Smooth muscle cell (in vitro differentiated cells): ENCODE data around the gene PHF23. TPM values are rescaled to one million over a fixed set of nuclear protein-coding genes. Genes with fewer than 3 reads are reported as not detected.

Source experiments
- DNase-seq: peaks from one replicate; lab custom pipeline; 2025; ENCODE audit not compliant: unreplicated experiment; lab: John Stamatoyannopoulos, UW
- H2AFZ ChIP-seq: fragments of 200-600 bp; sonication (generic); 2 replicates; pipeline ENCODE4 v1.6.0; 2016; ENCODE audit warnings: antibody characterized with exemption, low read depth, mild to moderate bottlenecking
- H3F3A ChIP-seq: fragments of 200-600 bp; sonication (generic); 2 replicates; pipeline ENCODE4 v1.6.0; 2017; ENCODE audit warnings: antibody characterized with exemption, low read depth
- H3K27ac ChIP-seq: fragments of 200-600 bp; sonication (generic); 2 replicates; pipeline ENCODE4 v1.5.1; 2016; ENCODE audit warnings: low read depth, mild to moderate bottlenecking
- H3K27me3 ChIP-seq: fragments of 200-600 bp; sonication (generic); 2 replicates; pipeline ENCODE4 v1.6.1; 2016; ENCODE audit warnings: low read depth, mild to moderate bottlenecking
- H3K36me3 ChIP-seq: fragments of 200-600 bp; sonication (generic); 2 replicates; pipeline ENCODE4 v1.5.1; 2016; ENCODE audit warnings: low read depth
- H3K4me1 ChIP-seq: fragments of 200-600 bp; sonication (generic); 2 replicates; pipeline ENCODE4 v1.5.1; 2016; ENCODE audit warnings: low read depth
- H3K4me2 ChIP-seq: fragments of 200-600 bp; sonication (generic); 2 replicates; pipeline ENCODE4 v1.6.0; 2016; ENCODE audit warnings: mild to moderate bottlenecking
- H3K4me3 ChIP-seq: fragments of 200-600 bp; sonication (generic); 2 replicates; pipeline ENCODE4 v1.5.1; 2016; ENCODE audit warnings: mild to moderate bottlenecking
- H3K79me2 ChIP-seq: fragments of 200-600 bp; sonication (generic); 2 replicates; pipeline ENCODE4 v1.6.0; 2016; ENCODE audit warnings: low read depth, mild to moderate bottlenecking
- H3K9ac ChIP-seq: fragments of 200-600 bp; sonication (generic); 2 replicates; pipeline ENCODE4 v1.6.0; 2016; ENCODE audit warnings: low read depth
- H3K9me3 ChIP-seq: fragments of 200-600 bp; sonication (generic); replicated peaks from 2 replicates; pipeline ENCODE4 v1.5.1; 2016; ENCODE audit warnings: low read depth
- H4K20me1 ChIP-seq: fragments of 200-600 bp; sonication (generic); 2 replicates; pipeline ENCODE4 v1.6.0; 2016; ENCODE audit warnings: low read depth
- CTCF ChIP-seq: fragments of 200-600 bp; sonication (generic); IDR thresholded peaks from 2 replicates; pipeline ENCODE4 v1.5.1; 2017; ENCODE audit warnings: borderline replicate concordance, mild to moderate bottlenecking, antibody characterized with exemption; ENCODE audit not compliant: insufficient read depth, poor library complexity, severe bottlenecking
- WGBS: methylation state at CpG from one replicate; pipeline ENCODE4 v1.1.7; 2016; ENCODE audit warnings: low lambda C conversion rate; 5-methylcytosine and 5-hydroxymethylcytosine counted together
- polyA plus RNA-seq: library from polyadenylated mRNA; unstranded; fragments of >200 nt; fragmentation: Nextera tagmentation; extraction: Ambion mirVana; gene quantifications from 2 replicates; pipeline ENCODE4 v1.2.1, GENCODE V29; 2016
- total RNA-seq: library from RNA; depleted of rRNA; stranded (reverse); fragments of >200 nt; gene quantifications from 2 replicates; pipeline ENCODE4 v1.2.3, GENCODE V29; 2014

PHF23 gene
- total and polyA plus RNA-seq, 2 experiments from 2014 or later, result 33.8 to 48.5 TPM

- H3K79me2 ChIP-seq, result peaks cover 73% of the 10 kb centered on the region
- H3F3A ChIP-seq, result peaks cover 53% of the 10 kb centered on the region
- no peaks in the 10 kb centered on the region for H3K9me3 ChIP-seq
- H3K4me2 ChIP-seq, result peak overlapping the region; percentile 91
- H4K20me1 ChIP-seq, result peaks cover 26% of the 10 kb centered on the region
- H3K4me3 ChIP-seq, result peak overlapping the region; percentile 98
- DNase-seq, result peak; percentile 61
- H3K27ac ChIP-seq, result peak overlapping the region; percentile 74
- TF ChIP-seq CTCF, result no peak
- 0% methylated on average over 9 of the region's 73 CpGs for WGBS
- peak overlapping the region; percentile 86 for H3K9ac ChIP-seq
- no peak overlapping the region for H2AFZ ChIP-seq
- H3K27me3 ChIP-seq, result no peaks in the 10 kb centered on the region
- no peaks in the 10 kb centered on the region for H3K36me3 ChIP-seq
- H3K4me1 ChIP-seq, result peaks cover 31% of the 10 kb centered on the region
These were observed 1.4 kb downstream of the PHF23 start for GRCh38 chr17:7237761-7238419.

GRCh38 chr17:7237266-7237760 lies 1.9 kb downstream of the PHF23 start:
- TF ChIP-seq CTCF, result no peak
- DNase-seq, result no peak
- peaks cover 31% of the 10 kb centered on the region for H4K20me1 ChIP-seq
- peak overlapping the region; percentile 98 for H3K4me3 ChIP-seq
- H3K27ac ChIP-seq, result peak overlapping the region; percentile 74
- no peaks in the 10 kb centered on the region for H3K27me3 ChIP-seq
- peaks cover 79% of the 10 kb centered on the region for H3K79me2 ChIP-seq
- peak overlapping the region; percentile 86 for H3K9ac ChIP-seq
- H3K36me3 ChIP-seq, result no peaks in the 10 kb centered on the region
- peak overlapping the region; percentile 91 for H3K4me2 ChIP-seq
- no peak overlapping the region for H2AFZ ChIP-seq
- peaks cover 53% of the 10 kb centered on the region for H3F3A ChIP-seq
- peaks cover 31% of the 10 kb centered on the region for H3K4me1 ChIP-seq
- 45% methylated on average over 6 of the region's 6 CpGs for WGBS
- no peaks in the 10 kb centered on the region for H3K9me3 ChIP-seq

GRCh38 chr17:7236808-7237207 lies 2.4 kb downstream of the PHF23 start:
- Histone ChIP-seq H3K79me2 (peaks cover 81% of the 10 kb centered on the region), H3K9ac (no peak overlapping the region), H2AFZ (no peak overlapping the region), H3F3A (peaks cover 50% of the 10 kb centered on the region), H3K9me3 (no peaks in the 10 kb centered on the region), H3K4me2 (peak overlapping the region; percentile 91), H3K36me3 (no peaks in the 10 kb centered on the region), H3K4me3 (peak overlapping the region; percentile 98), H3K27me3 (no peaks in the 10 kb centered on the region), H3K27ac (peak overlapping the region; percentile 74), H4K20me1 (peaks cover 36% of the 10 kb centered on the region), H3K4me1 (peaks cover 31% of the 10 kb centered on the region)
- no peak for DNase-seq
- TF ChIP-seq CTCF, result no peak
- 89% methylated on average over 6 of the region's 6 CpGs for WGBS
